D721Med (cell line): Measurements from ENCODE around the gene HNRNPA2B1.
"Not testable (repeated sequence)": the region's sequence is repeated elsewhere in the genome, so short reads cannot be mapped to it uniquely, and the experiment has no call there.

Experiments
- DNase-seq: peaks from one replicate; pipeline ENCODE4 v3.0.0; 2011; ENCODE audit warnings: low spot score; ENCODE audit not compliant: insufficient read length
- FAIRE-seq: peaks from 2 replicates; lab custom pipeline; 2011; peaks lifted over from hg19 to GRCh38; lab: Jason Lieb, UNC
- TF ChIP-seq, protein P1 (sequence below): IDR thresholded peaks from 2 replicates; pipeline ENCODE4 v1.5.1; 2012; ENCODE audit warnings: mild to moderate bottlenecking, control low read depth; ENCODE audit not compliant: insufficient read depth; ENCODE audit errors: missing control alignments

The HNRNPA2B1 gene

DNA sequence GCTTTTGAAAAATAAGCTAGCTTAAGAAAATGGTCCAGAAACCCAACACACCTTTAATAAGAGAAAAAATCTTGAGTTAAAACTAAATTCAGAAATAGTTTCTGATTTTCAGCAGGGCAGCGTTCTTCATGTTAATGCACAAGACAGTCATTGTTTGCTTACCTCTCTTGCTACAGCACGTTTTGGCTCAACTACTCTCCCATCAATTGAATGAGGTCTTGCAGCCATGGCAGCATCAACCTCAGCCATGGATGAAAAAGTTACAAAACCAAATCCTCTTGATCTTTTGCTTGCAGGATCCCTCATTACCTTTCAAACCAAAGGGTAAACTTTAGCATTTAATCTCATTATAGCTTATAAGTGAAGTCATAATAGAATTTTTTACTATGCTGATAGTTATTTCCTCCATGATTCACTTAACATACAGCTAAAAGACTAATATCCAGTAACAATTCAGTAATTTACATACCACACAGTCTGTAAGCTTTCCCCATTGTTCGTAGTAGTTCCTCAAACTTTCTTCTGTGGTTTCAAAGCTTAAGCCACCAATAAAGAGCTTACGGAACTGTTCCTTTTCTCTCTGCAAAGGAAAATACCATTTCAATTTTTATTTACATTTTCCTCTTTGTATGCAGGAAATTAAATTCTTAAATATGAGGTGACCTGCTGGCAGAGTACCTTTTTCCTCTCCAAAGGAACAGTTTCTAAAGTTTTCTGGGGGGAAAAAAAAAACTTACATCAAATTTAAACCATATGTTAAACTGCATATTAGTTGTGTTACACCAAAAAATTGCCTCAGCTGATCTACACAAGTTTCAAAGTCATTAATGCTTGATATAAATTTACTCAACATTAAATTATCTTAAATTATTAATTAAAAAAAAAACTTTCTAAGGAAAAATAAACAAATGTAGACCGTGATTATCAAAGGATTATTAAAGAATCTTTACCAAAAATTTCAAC lies 3.1 kb downstream of the HNRNPA2B1 start:
- DNase-seq, result no peak
- TF ChIP-seq, protein P1, sequence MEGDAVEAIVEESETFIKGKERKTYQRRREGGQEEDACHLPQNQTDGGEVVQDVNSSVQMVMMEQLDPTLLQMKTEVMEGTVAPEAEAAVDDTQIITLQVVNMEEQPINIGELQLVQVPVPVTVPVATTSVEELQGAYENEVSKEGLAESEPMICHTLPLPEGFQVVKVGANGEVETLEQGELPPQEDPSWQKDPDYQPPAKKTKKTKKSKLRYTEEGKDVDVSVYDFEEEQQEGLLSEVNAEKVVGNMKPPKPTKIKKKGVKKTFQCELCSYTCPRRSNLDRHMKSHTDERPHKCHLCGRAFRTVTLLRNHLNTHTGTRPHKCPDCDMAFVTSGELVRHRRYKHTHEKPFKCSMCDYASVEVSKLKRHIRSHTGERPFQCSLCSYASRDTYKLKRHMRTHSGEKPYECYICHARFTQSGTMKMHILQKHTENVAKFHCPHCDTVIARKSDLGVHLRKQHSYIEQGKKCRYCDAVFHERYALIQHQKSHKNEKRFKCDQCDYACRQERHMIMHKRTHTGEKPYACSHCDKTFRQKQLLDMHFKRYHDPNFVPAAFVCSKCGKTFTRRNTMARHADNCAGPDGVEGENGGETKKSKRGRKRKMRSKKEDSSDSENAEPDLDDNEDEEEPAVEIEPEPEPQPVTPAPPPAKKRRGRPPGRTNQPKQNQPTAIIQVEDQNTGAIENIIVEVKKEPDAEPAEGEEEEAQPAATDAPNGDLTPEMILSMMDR, result no peak
- FAIRE-seq, result no peak

DNA sequence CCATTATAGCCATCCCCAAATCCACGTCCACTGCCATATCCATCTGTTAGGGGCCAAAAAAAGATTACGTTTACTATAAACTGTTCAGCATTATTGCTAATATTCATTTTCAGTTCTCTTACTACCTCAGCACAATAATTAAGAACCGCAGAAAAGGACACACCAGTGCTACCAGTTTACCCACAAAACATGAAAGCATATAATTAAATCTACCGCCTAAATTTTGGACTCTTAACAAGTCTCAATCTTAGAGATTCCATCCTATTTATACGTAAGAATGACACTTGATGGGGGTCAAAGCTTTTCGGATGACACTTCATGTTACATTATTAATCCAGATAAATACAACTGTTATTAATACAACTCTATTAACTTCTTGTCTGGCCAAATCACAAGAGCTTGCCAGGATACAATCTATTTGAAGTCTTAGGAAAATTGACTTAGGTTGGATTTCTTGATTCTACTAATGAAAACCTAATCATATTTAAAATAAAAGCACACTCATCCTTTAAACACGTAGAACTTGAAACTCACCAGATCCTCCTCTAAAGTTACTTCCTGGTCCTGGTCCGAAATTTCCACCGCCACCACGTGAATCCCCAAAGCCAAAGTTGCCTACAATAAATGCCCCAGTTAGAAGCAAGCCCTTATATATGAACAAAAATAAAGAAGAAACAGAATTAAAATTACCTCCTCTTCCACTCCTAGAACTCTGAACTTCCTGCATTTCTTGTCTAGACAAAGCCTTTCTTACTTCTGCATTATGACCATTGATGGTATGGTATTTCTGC lies 4.5 kb downstream of the HNRNPA2B1 start:
- TF ChIP-seq, protein P1, result no peak

DNA sequence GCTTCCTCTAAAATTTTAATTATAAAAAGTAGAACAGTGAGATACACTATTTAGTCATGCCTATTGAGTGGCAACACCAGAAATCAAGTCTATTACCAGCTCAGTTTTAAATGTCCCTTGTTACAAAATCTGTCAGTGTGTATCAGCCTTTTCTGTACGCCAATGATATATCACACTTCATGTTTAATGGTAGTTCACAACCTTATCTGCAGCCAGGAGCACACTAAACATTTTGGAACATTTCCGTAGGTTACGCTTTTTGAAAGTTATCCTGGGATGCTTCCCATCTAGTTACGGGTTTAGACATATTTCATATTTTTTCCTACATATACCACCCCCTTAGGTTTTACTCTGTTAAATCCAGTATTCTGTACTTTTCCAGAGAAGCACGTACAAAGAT lies 5.4 kb downstream of the HNRNPA2B1 start:
- DNase-seq (no peak), FAIRE-seq (no peak)
- TF ChIP-seq, protein P1, result no peak

More for the DNA sequence above, 4.5 kb downstream of the HNRNPA2B1 start:
- no peak for DNase-seq
- no peak for FAIRE-seq

DNA sequence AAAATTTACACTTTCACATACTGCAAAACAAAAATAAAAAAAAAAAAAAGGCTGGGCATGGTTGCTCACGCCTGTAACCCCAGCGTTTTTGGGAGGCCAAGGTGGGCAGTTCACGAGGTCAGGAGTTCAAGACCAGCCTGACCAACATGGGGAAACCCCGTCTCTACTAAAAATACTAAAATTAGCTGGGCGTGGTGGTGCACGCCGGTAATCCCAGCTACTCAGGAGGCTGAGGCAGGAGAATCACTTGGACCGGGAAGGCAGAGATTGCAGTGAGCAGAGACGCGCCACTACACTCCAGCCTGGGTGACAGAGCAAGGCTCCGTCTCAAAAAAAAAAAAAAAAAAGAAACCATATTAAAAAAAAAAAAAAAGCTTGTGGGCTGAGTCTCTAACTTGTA lies 5.8 kb downstream of the HNRNPA2B1 start:
- DNase-seq, FAIRE-seq: not testable (repeated sequence)

DNA sequence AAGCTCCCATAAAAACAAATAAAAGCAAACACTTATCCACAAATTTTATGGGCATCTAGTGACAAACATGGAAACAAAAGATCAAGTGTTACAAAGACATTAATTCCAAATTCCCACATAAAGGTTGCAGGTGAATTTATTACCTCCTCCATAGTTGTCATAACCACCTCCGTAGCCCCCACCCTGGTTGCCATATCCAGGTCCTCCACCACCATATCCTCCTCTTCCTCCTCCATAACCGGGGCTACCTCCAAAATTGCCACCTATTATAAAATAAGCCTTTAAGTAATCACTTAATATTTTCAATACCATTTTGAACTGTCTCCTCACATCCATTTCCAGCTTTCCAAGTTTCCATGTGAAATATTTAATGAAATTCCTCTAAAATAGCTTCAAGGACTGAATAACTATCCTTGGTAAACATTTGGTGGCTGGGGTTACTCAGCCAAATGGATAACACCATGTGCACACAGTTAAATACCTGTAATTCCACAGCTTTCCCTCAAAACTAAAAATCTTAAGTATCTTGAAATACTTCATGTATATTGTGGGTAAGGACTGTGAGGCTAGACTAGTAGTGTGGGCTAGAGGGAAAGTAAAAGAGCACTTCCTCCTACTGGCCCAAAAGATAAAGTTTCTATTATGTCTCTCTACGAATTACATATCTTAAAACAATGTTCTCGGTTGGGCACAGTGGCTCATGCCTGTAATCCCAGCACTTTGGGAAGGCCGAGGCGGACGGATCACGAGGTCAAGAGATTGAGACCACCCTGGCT lies 6.9 kb downstream of the HNRNPA2B1 start:
- TF ChIP-seq, protein P1, result no peak
- DNase-seq (no peak), FAIRE-seq (no peak)

DNA sequence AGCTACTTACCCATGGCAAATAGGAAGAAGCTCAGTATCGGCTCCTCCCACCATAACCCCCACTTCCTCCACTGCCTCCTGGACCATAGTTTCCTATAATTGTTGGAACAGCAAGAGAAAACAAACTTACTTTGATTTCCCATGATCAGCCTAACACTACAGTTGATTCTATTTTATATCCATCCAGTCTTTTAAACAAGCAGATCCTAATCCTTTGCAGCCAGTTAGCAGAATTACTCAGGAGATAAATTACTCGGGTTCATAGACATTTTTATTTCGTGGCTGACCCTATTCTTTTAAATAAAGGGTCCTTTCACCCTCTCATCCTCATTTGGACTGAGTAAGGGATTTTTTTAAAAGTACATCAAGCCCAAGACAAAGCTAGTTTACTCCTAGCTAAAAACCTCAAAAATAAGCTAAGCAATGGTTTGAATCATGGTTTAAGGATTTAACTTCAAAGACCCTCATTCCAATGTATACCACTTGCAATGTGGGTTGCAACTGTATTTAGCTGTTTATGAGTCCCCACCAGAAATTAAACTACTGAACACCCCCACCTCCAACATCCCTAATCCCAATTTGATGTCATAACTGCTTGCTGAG lies 8.0 kb downstream of the HNRNPA2B1 start:
- DNase-seq (no peak), FAIRE-seq (no peak)
- TF ChIP-seq, protein P1, result no peak
